HG03521 (cell line): ENCODE results near the gene PPP1R7.

ENCODE experiments used
- ATAC-seq: cut with Tn5 transposase; IDR thresholded peaks from one replicate; pipeline ENCODE4 v1.9.1; 2021; ENCODE audit warnings: mild to moderate bottlenecking, moderate library complexity; ENCODE audit not compliant: unreplicated experiment

The PPP1R7 gene

GRCh38 chr2:241138471-241138870, 11.8 kb upstream of the PPP1R7 start:
- no peak for ATAC-seq

GRCh38 chr2:241139531-241140444, 10.5 kb upstream of the PPP1R7 start:
- ATAC-seq, result no peak

GRCh38 chr2:241140445-241140840, 9.8 kb upstream of the PPP1R7 start:
- ATAC-seq, result no peak

DNA sequence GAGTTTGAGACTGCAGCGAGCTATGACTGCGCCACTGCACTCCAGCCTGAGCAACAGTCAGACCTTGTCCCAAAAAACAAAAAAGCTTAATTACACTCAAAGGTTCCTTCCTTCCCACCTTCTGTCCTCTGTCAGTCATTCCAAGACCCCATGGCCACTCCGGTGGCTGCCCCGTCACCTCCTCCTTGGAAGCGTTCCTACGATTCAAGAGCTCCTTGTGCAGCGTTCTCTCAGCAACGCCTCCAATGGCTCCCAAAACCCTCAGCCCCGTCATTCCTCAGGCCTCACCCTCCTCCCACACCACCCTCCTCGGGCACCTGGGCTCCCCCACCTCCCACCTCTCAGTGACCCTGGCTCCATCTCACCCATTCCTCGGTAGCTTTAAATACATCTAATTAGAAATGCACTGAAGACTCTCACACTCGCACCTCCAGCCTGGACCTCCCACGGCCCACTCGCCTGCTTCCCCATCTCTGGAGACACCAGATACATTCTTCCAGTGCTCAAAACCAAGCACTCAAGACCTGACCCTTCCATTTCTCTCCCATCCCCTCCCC, 9.0 kb upstream of the PPP1R7 start:
- ATAC-seq, result no peak

GRCh38 chr2:241142063-241142462, 8.2 kb upstream of the PPP1R7 start:
- ATAC-seq, result no peak

- ATAC-seq, result no peak
These were observed 7.7 kb upstream of the PPP1R7 start for GRCh38 chr2:241142593-241142992.

DNA sequence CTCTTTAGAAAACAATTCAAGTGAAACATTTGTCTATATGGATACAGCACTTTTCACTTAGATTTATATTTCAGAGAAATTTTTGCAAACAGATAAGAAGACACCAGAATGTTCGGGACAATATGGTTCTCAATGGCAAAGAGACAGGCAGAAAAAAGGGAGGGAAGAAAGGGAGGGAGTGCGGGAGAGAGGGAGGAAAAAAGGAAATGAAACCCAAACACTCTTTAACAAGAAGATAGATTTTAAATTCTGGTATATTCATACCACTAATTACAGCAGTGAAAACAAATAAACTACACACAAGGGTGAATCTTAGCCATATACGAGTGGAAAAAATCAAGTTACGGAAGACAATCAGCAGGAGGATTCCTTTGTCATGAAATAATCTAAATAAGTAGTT, 4.0 kb upstream of the PPP1R7 start:
- ATAC-seq, result no peak

GRCh38 chr2:241147336-241147735, 2.9 kb upstream of the PPP1R7 start:
- ATAC-seq, result no peak

- no peak for ATAC-seq
These were observed 2.0 kb upstream of the PPP1R7 start for GRCh38 chr2:241148239-241148638.

DNA sequence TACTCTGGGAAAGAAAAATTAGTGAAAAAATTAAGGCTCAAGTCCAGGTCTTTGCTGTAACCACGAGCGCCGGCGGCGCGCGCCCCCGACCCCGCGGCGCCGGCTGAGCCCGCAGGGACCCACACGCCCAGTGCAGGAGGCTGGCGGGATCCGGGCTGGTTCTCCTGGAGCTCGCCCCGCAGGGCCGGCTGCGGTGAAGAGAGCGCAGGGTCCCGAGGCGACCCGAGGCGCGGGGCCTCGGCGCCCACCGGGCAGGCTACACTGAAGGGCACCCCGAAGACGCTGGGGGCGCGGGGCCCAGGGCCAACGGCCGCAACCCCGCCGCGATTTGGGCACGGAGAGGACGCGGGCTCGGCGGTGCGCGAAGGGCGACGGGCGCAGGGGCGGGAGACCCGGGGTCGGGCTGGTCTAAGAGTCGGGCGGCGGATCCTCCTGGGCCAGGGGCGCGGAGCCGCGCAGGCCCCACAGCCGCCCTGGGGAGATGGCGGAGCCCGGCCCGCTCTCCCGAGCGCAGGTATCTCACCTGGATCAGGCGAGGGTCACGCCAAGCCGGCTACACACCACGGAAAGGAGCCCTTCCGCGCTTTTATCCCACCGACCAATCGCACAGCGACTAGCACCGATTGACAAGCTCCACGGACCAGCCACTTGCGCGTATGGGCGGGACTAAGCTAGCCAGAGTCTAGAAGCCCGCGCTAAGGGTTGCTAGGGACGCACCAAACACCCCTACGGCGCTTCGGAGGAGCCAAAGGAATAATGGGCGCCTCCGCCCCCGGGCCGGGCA, 1.2 kb upstream of the PPP1R7 start, which contains the start of gene PASK:
PASK (minus strand) TSS at position 582 of the 784 bp plus-strand sequence. CDS start 6,440 bp downstream, outside the sequence.
- peak; percentile 62 for ATAC-seq

DNA sequence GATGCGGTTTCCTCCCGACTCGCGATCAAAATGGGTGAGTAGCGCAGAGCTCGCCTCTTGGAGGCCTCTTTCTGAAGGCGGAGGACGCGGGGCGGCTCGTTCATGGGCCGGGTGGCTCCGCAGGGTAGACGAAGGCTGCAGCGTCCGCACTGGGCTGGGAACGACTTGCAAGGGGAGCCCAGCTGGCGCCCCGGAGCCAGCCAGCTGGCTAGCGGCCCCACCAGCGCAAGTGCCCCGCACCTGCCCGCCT, 667 bp upstream of the PPP1R7 start:
- ATAC-seq, result peak; percentile 12

- ATAC-seq, result no peak
These were observed 628 bp downstream of the PPP1R7 start for GRCh38 chr2:241150660-241151530.

- ATAC-seq, result no peak
These were observed 1.8 kb downstream of the PPP1R7 start for GRCh38 chr2:241151934-241152660.

- ATAC-seq, result no peak
These were observed 3.3 kb downstream of the PPP1R7 start for GRCh38 chr2:241153616-241154015.

GRCh38 chr2:241154915-241155314, 4.6 kb downstream of the PPP1R7 start:
- no peak for ATAC-seq

GRCh38 chr2:241155936-241156335, 5.7 kb downstream of the PPP1R7 start:
- no peak for ATAC-seq

GRCh38 chr2:241156971-241157441, 6.7 kb downstream of the PPP1R7 start:
- ATAC-seq, result no peak

DNA sequence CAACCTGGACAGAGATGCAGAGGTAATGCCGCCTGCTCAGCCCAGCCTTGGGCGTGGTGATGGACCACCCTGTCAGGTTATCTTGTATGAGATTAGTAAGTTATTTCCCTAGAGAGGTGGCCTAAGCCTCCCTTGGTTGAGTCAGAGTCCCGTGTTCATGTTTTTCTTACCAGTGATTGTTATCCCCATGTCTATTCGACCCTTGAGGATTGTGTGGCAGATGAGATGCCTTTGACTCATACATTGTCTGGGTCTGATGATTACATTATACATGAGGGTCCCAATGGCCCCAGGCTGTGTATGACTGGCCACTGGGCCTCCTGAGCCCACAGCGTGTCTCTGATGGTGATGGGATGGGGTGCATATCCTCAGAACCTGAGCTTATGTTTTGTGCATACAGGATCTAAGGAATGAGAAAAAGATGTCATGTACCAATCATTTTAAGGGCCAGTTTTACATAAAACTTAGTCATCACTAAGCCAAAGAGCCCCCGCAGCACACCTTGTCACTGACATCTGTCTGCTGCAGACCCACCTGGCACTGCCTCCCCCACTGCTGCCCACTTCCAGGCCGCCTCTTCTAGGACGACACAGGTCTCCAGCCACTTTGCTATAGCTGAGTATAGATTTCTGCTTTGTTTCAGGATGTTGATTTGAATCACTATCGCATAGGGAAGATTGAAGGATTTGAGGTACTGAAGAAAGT, 7.7 kb downstream of the PPP1R7 start:
- ATAC-seq, result no peak

GRCh38 chr2:241158546-241158900, 8.3 kb downstream of the PPP1R7 start:
- no peak for ATAC-seq

DNA sequence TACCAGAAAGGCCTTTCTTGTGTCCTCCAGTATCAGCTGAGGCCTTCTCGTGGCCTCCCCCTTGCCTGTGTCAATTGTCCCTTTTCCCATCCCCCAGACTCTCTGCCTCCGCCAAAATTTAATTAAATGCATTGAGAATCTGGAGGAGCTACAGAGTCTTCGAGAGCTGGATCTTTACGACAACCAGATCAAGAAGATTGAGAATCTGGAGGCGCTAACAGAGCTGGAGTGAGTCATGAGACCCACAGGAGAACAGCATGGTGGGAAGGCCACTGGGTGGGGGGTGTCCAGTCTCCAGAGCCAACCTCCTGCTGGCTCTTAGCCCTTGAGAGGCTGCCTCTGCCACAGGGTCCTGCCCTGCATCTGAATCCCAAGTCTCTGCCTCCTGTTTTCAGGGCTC, 8.8 kb downstream of the PPP1R7 start:
- ATAC-seq, result no peak
